Measurements from ENCODE around the gene FTCD. TPM values are rescaled to one million over a fixed set of nuclear protein-coding genes. Genes with fewer than 3 reads are reported as not detected.

FTCD gene
- total RNA-seq, 1 donor from 2014 or later, result 1.8 TPM

- Mint-ChIP-seq H3K27ac (ENCODE audit: unreplicated experiment) (no peak overlapping the region), H3K9me3 (no peaks in the 10 kb centered on the region), H3K36me3 (ENCODE audit: low read depth) (peaks cover 19% of the 10 kb centered on the region), H3K4me1 (peaks cover 3% of the 10 kb centered on the region), H3K27me3 (ENCODE audit: low read depth) (no peaks in the 10 kb centered on the region), H3K4me3 (no peak overlapping the region)
- no peak for TF ChIP-seq CTCF (conservative IDR thresholded peaks at IDR 0.05)
- no peak for DNase-seq (ENCODE audit: low read depth, low spot score)
These were observed 12.9 kb upstream of the FTCD start for GRCh38 chr21:46168238-46168637.

- TF ChIP-seq CTCF (conservative IDR thresholded peaks at IDR 0.05), result no peak
- no peak overlapping the region for H3K27ac Mint-ChIP-seq (ENCODE audit: unreplicated experiment)
- H3K9me3 Mint-ChIP-seq, result no peaks in the 10 kb centered on the region
- no peak overlapping the region for H3K4me3 Mint-ChIP-seq
- peaks cover 4% of the 10 kb centered on the region for H3K4me1 Mint-ChIP-seq
- H3K27me3 Mint-ChIP-seq (ENCODE audit: low read depth), result no peaks in the 10 kb centered on the region
- DNase-seq (ENCODE audit: low read depth, low spot score), result no peak
- peaks cover 20% of the 10 kb centered on the region for H3K36me3 Mint-ChIP-seq (ENCODE audit: low read depth)
These were observed 9.7 kb upstream of the FTCD start for GRCh38 chr21:46165098-46165497.

GRCh38 chr21:46163380-46163779 is 8.0 kb upstream of the FTCD start:
- peaks cover 20% of the 10 kb centered on the region for H3K36me3 Mint-ChIP-seq (ENCODE audit: low read depth)
- TF ChIP-seq CTCF (conservative IDR thresholded peaks at IDR 0.05), result no peak
- peaks cover 4% of the 10 kb centered on the region for H3K4me1 Mint-ChIP-seq
- H3K9me3 Mint-ChIP-seq, result no peaks in the 10 kb centered on the region
- no peak for DNase-seq (ENCODE audit: low read depth, low spot score)
- no peaks in the 10 kb centered on the region for H3K27me3 Mint-ChIP-seq (ENCODE audit: low read depth)
- H3K4me3 Mint-ChIP-seq, result no peak overlapping the region
- no peak overlapping the region for H3K27ac Mint-ChIP-seq (ENCODE audit: unreplicated experiment)

GRCh38 chr21:46161633-46162592 is 6.5 kb upstream of the FTCD start:
- H3K27ac Mint-ChIP-seq (ENCODE audit: unreplicated experiment), result no peak overlapping the region
- no peak for DNase-seq (ENCODE audit: low read depth, low spot score)
- peaks cover 4% of the 10 kb centered on the region for H3K4me1 Mint-ChIP-seq
- H3K4me3 Mint-ChIP-seq, result no peak overlapping the region
- H3K9me3 Mint-ChIP-seq, result no peaks in the 10 kb centered on the region
- H3K36me3 Mint-ChIP-seq (ENCODE audit: low read depth), result peaks cover 20% of the 10 kb centered on the region
- TF ChIP-seq CTCF (conservative IDR thresholded peaks at IDR 0.05), result no peak
- no peaks in the 10 kb centered on the region for H3K27me3 Mint-ChIP-seq (ENCODE audit: low read depth)

- H3K27me3 Mint-ChIP-seq (ENCODE audit: low read depth), result no peaks in the 10 kb centered on the region
- H3K9me3 Mint-ChIP-seq, result no peaks in the 10 kb centered on the region
- no peak for TF ChIP-seq CTCF (conservative IDR thresholded peaks at IDR 0.05)
- H3K4me1 Mint-ChIP-seq, result peaks cover 11% of the 10 kb centered on the region
- peaks cover 18% of the 10 kb centered on the region for H3K36me3 Mint-ChIP-seq (ENCODE audit: low read depth)
- H3K27ac Mint-ChIP-seq (ENCODE audit: unreplicated experiment), result no peak overlapping the region
- no peak overlapping the region for H3K4me3 Mint-ChIP-seq
- no peak for DNase-seq (ENCODE audit: low read depth, low spot score)
These were observed 5.7 kb upstream of the FTCD start for GRCh38 chr21:46160907-46161632.
